Mesenchymal stem cell (in vitro differentiated cells and primary cell): ENCODE data around the gene PEX3.
"Not testable (repeated sequence)": the region's sequence is repeated elsewhere in the genome, so short reads cannot be mapped to it uniquely, and the experiment has no call there.

ENCODE experiments used
- DNase-seq: peaks from one replicate; pipeline ENCODE4 v3.0.0-alpha.2; 2013
- H2AFZ ChIP-seq: one replicate; pipeline ENCODE4 v1.6.1; 2013; ENCODE audit warnings: low read depth, mild to moderate bottlenecking, control low read depth, inconsistent platforms, low read length, moderate library complexity
- H2AK5ac ChIP-seq: 2 replicates; pipeline ENCODE4 v1.6.1; 2013; ENCODE audit warnings: low read length, moderate library complexity, mild to moderate bottlenecking, inconsistent platforms; ENCODE audit not compliant: severe bottlenecking
- H2BK120ac ChIP-seq: one replicate; pipeline ENCODE4 v1.6.1; 2013; ENCODE audit warnings: low read depth, mild to moderate bottlenecking, inconsistent platforms, low read length, moderate library complexity
- H2BK12ac ChIP-seq, 2 experiments: one replicate each; pipeline ENCODE4 v1.6.1; 2013; ENCODE audit warnings: inconsistent platforms in 2 of 2, low read length in 2 of 2, mild to moderate bottlenecking in 2 of 2, moderate library complexity in 2 of 2, control low read depth in 1 of 2
- H2BK15ac ChIP-seq: one replicate; pipeline ENCODE4 v1.6.1; 2013; ENCODE audit warnings: mild to moderate bottlenecking, low read depth, inconsistent platforms; ENCODE audit not compliant: poor library complexity, severe bottlenecking
- H2BK5ac ChIP-seq: 2 replicates; pipeline ENCODE4 v1.6.1; 2013; ENCODE audit warnings: low read depth, mild to moderate bottlenecking, low read length, control low read depth, inconsistent platforms; ENCODE audit not compliant: poor library complexity, severe bottlenecking
- H3K14ac ChIP-seq, 2 experiments: one replicate each; pipeline ENCODE4 v1.6.1; 2013; ENCODE audit warnings: inconsistent platforms in 2 of 2, low read length in 2 of 2, control low read depth in 1 of 2, mild to moderate bottlenecking in 1 of 2, moderate library complexity in 1 of 2
- H3K18ac ChIP-seq, 2 experiments: one replicate each; pipeline ENCODE4 v1.6.1; 2013; ENCODE audit warnings: inconsistent platforms in 2 of 2, low read length in 2 of 2, control low read depth in 1 of 2, low read depth in 1 of 2, mild to moderate bottlenecking in 1 of 2
- H3K23ac ChIP-seq, 2 experiments: one replicate each; pipeline ENCODE4 v1.6.1; 2013; ENCODE audit warnings: inconsistent platforms in 2 of 2, low read length in 2 of 2, mild to moderate bottlenecking in 2 of 2, moderate library complexity in 2 of 2, control low read depth in 1 of 2
- H3K27ac ChIP-seq: 2 replicates; pipeline ENCODE4 v1.5.1; 2013; ENCODE audit warnings: mild to moderate bottlenecking, moderate library complexity, low read length, control low read depth, inconsistent platforms; ENCODE audit not compliant: poor library complexity, severe bottlenecking
- H3K27me3 ChIP-seq, 2 experiments: 2 replicates each; pipeline versions ENCODE4 v1.6.1 to v1.7.0; 2013; ENCODE audit warnings: low read length in 2 of 2, mild to moderate bottlenecking in 2 of 2, moderate library complexity in 2 of 2, control low read depth in 1 of 2, inconsistent platforms in 1 of 2; ENCODE audit not compliant: control insufficient read depth in 1 of 2, insufficient read depth in 1 of 2
- H3K36me3 ChIP-seq, 2 experiments: 2 replicates each; pipeline versions ENCODE4 v1.6.1 to v1.7.0; 2013; ENCODE audit warnings: low read length in 2 of 2, control low read depth in 1 of 2, inconsistent platforms in 1 of 2, low read depth in 1 of 2, mild to moderate bottlenecking in 1 of 2; ENCODE audit not compliant: insufficient read depth in 2 of 2, control insufficient read depth in 1 of 2
- H3K4ac ChIP-seq, 2 experiments: one replicate each; pipeline ENCODE4 v1.6.1; 2013; ENCODE audit warnings: inconsistent platforms in 2 of 2, low read length in 2 of 2, mild to moderate bottlenecking in 2 of 2, moderate library complexity in 2 of 2, control low read depth in 1 of 2, low read depth in 1 of 2
- H3K4me1 ChIP-seq: 2 replicates; pipeline ENCODE4 v1.6.1; 2013; ENCODE audit warnings: low read depth, low read length, control low read depth; ENCODE audit not compliant: control insufficient read depth, insufficient read depth
- H3K4me2 ChIP-seq: 2 replicates; pipeline ENCODE4 v1.6.1; 2013; ENCODE audit warnings: low read length, mild to moderate bottlenecking, inconsistent platforms; ENCODE audit not compliant: poor library complexity, severe bottlenecking
- H3K4me3 ChIP-seq, 2 experiments: 2 replicates each; pipeline versions ENCODE4 v1.5.1 to v1.7.0; 2013; ENCODE audit warnings: low read length in 2 of 2, mild to moderate bottlenecking in 2 of 2, control low read depth in 1 of 2, low read depth in 1 of 2; ENCODE audit not compliant: insufficient read depth in 1 of 2
- H3K79me1 ChIP-seq: replicated peaks from 2 replicates; pipeline ENCODE4 v1.6.1; 2013; ENCODE audit warnings: mild to moderate bottlenecking, control low read depth, low read length, inconsistent platforms; ENCODE audit not compliant: poor library complexity, severe bottlenecking
- H3K9ac ChIP-seq: 2 replicates; pipeline ENCODE4 v1.7.0; 2013; ENCODE audit warnings: mild to moderate bottlenecking, low read length, moderate library complexity
- H3K9me3 ChIP-seq: 2 replicates; pipeline ENCODE4 v1.7.0; 2013; ENCODE audit warnings: mild to moderate bottlenecking, low read length; ENCODE audit not compliant: control insufficient read depth
- H4K8ac ChIP-seq: one replicate; pipeline ENCODE4 v1.6.1; 2013; ENCODE audit warnings: inconsistent platforms, mild to moderate bottlenecking, low read length, moderate library complexity
- H4K91ac ChIP-seq: one replicate; pipeline ENCODE4 v1.6.1; 2013; ENCODE audit warnings: mild to moderate bottlenecking, low read length, inconsistent platforms
- whole genome bisulfite sequencing: methylation state at CpG from one replicate; pipeline ENCODE4 v1.1.7; 2013; ENCODE audit warnings: mixed read lengths; 5-methylcytosine and 5-hydroxymethylcytosine counted together

The PEX3 gene

DNA sequence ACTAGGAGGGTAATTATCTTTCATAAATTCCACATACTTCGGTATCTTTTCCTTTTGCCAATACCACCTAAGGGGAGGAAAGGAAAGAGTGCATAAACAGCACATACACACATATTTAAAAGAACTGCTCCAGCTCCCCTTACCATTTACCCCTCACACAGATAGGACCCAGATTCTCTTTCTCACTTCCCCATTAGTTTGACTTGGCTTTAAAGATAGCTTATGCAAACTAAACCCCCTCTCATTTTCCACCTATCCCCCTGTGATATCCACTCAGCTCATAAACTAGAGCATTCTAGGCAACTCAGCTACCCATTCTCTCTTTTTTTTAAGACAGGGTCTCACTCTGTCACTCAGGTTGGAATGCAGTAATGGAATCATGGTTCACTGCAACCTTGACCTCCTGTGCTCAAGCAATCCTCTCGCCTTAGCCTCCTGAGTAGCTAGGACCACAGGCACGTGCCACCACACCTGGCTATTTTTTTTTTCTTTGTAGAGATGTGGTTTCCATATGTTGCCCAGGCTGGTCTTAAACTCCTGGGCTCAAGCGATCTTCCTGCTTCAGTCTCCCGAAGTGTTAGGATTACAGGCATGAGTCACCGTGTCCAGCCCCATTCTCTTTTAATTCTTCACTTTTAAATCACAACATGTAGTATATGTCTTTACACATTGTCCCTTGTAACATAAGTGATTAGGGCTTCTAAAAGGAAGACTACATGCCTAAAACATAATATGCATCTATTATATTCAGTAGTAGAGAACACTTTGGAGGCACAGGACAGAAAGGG lies 56.9 kb downstream of the PEX3 start:
- no peak overlapping the region for H4K8ac ChIP-seq
- H3K18ac ChIP-seq = no peak overlapping the region
- H3K36me3 ChIP-seq = peaks cover 0 to 48% of the 10 kb centered on the region in 2 experiments
- H2AFZ ChIP-seq = no peak overlapping the region
- H3K27me3 ChIP-seq = no peaks in the 10 kb centered on the region
- no peak overlapping the region for H3K9ac ChIP-seq
- no peak overlapping the region for H3K23ac ChIP-seq
- H3K4me2 ChIP-seq = no peak overlapping the region
- H2AK5ac ChIP-seq = no peak overlapping the region
- H3K27ac ChIP-seq = no peak overlapping the region
- H4K91ac ChIP-seq = no peak overlapping the region
- H3K4me1 ChIP-seq = peaks cover 12% of the 10 kb centered on the region
- H3K14ac ChIP-seq = no peak overlapping the region
- H2BK120ac ChIP-seq = no peak overlapping the region
- no peak overlapping the region for H2BK12ac ChIP-seq
- H2BK5ac ChIP-seq = no peak overlapping the region
- H3K9me3 ChIP-seq = no peaks in the 10 kb centered on the region
- 85% methylated on average over 4 of the region's 6 CpGs for WGBS
- peak; percentile 44 for DNase-seq
- peaks cover 22% of the 10 kb centered on the region for H3K79me1 ChIP-seq
- no peak overlapping the region for H3K4ac ChIP-seq
- H3K4me3 ChIP-seq = no peak overlapping the region
- no peak overlapping the region for H2BK15ac ChIP-seq

DNA sequence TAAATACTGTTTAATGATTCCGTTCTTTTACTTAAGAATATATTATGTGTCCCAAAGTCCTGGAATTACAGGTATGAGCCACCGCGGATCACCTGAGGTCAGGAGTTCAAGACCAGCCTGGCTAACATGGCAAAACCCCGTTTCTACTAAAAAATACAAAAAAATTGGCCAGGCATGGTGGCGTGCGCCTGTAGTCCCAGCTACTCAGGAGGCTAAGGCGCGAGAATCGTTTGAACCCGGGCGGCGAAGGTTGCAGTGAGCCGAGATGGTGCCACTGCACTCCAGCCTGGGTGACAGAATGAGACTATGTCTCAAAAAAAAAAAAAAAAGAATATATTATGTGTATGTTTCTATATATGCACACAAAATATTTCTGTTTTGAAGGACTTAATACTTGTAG lies 59.7 kb downstream of the PEX3 start:
- H3K27ac ChIP-seq, H2AK5ac ChIP-seq, H2BK15ac ChIP-seq, H3K9me3 ChIP-seq, H2BK5ac ChIP-seq, H2AFZ ChIP-seq, H3K18ac ChIP-seq, H3K4ac ChIP-seq, H3K27me3 ChIP-seq, H3K23ac ChIP-seq, H4K8ac ChIP-seq, H2BK120ac ChIP-seq, H2BK12ac ChIP-seq, H3K14ac ChIP-seq, DNase-seq, H3K4me2 ChIP-seq, H4K91ac ChIP-seq: not testable (repeated sequence)
- peaks cover 12% of the 10 kb centered on the region for H3K4me1 ChIP-seq
- WGBS = 96% methylated on average over 13 of the region's 13 CpGs
- H3K9ac ChIP-seq = peak overlapping the region; percentile 95
- H3K4me3 ChIP-seq = peak overlapping the region in 1 of 2 experiments; percentile 84
- peaks cover 0 to 22% of the 10 kb centered on the region in 2 experiments for H3K36me3 ChIP-seq
- peaks cover 10% of the 10 kb centered on the region for H3K79me1 ChIP-seq

DNA sequence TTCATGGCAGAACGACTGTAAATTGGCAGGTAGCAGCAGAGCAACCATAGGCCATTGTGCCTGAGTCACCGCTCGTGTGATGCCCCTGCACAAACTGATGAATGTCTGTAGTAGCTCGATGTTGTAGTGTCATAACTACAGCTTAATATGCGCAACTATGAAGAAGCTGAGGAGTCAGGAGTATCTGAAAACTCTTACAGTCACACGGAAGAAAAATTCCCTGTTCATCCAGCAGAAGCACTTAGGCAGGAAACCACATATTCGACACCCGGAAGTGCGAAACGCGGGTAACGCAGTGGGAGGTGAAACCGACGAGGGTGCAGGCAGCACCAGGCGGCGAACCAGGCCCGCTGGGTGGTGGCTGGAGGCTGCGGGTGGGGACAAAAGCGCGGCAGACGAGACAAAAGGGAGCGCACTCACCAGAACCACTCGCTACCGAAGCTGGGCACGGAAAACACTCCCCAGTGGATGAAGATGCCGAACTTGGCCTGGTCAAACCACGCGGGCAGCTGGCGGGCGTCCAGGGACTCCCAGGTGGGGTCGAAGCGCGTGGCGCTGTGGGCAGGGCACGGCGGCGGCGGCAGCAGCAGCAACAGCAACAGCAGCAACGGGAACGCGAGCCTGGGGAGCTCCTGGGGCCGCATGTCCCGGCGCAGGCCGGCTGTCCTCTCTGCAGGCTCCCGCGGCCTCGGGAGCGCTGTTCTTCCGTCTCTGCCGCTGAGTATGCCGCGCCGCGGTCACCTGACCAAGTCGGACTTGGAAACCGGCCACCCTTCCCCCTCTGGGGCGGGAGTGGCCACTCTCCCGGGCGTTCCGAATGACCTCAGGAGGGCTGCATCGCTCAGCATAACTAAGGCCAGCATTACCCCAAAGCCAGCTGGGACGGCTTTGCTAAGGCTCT lies 60.6 kb downstream of the PEX3 start, which contains the start of gene FUCA2:
Gene FUCA2, minus strand, starts transcription at position 730 of the 901 bp plus-strand sequence. Its CDS starts 86 bp downstream, at position 644.
- Histone ChIP-seq H3K4me3 (peak within 1 kb of the TSS; percentile 76 to 84), H2BK15ac (peak within 1 kb of the TSS; percentile 91), H4K91ac (peak within 1 kb of the TSS; percentile 94), H3K36me3 (peaks cover 0 to 13% of the 10 kb centered on the region in 2 experiments), H3K23ac (peak within 1 kb of the TSS in 1 of 2 experiments; percentile 23), H3K18ac (peak within 1 kb of the TSS; percentile 93 to 99), H3K14ac (peak within 1 kb of the TSS in 1 of 2 experiments; percentile 100), H3K27me3 (no peaks in the 10 kb centered on the region), H2BK120ac (peak within 1 kb of the TSS; percentile 73), H3K4me2 (peak within 1 kb of the TSS; percentile 72), H3K9ac (peak within 1 kb of the TSS; percentile 95), H2BK12ac (peak within 1 kb of the TSS in 1 of 2 experiments; percentile 75), H2AK5ac (no peak within 1 kb of the TSS), H3K27ac (peak within 1 kb of the TSS; percentile 39), H4K8ac (peak within 1 kb of the TSS; percentile 97), H3K4ac (peak within 1 kb of the TSS; percentile 84 to 88), H3K9me3 (no peaks in the 10 kb centered on the region), H3K4me1 (peaks cover 12% of the 10 kb centered on the region), H2BK5ac (no peak within 1 kb of the TSS), H3K79me1 (peaks cover 9% of the 10 kb centered on the region), H2AFZ (peak within 1 kb of the TSS; percentile 99)
- DNase-seq = peak; percentile 92
- 3% methylated on average over 60 of the region's 63 CpGs for WGBS

DNA sequence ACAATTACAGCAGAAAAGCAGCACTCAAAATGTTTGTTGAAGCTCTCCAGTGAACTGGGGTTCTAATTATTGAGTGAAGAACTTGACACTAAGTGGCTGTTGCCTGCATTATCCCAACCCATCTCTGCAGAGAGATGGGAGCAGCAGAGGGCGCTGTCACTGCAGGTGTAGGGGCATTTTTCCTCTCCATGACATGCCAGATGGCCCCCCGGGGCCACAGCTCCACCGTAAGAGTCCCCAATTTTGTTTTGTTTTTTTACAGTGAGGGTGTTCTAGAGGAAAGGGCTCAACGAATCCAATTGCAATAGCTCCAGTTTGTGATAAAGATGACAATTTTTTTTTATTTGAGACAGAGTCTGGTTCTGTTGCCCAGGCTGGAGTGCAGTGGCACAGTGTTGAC lies 62.8 kb downstream of the PEX3 start:
- Histone ChIP-seq H2BK12ac (no peak overlapping the region), H2BK120ac (no peak overlapping the region), H3K4me2 (no peak overlapping the region), H3K27ac (no peak overlapping the region), H2AFZ (no peak overlapping the region), H3K36me3 (no peaks in the 10 kb centered on the region), H3K27me3 (peaks cover 0 to 5% of the 10 kb centered on the region in 2 experiments), H3K4ac (no peak overlapping the region), H3K23ac (no peak overlapping the region), H4K8ac (no peak overlapping the region), H3K18ac (no peak overlapping the region), H3K9ac (no peak overlapping the region), H4K91ac (no peak overlapping the region), H2BK15ac (no peak overlapping the region), H3K14ac (no peak overlapping the region), H2AK5ac (no peak overlapping the region), H3K79me1 (peaks cover 3% of the 10 kb centered on the region), H3K9me3 (no peaks in the 10 kb centered on the region), H2BK5ac (no peak overlapping the region), H3K4me1 (peaks cover 12% of the 10 kb centered on the region), H3K4me3 (no peak overlapping the region)
- DNase-seq = no peak
- WGBS = 37% methylated on average over 4 of the region's 4 CpGs
